Measurements from ENCODE around the gene MAN1A1. TPM values are rescaled to one million over a fixed set of nuclear protein-coding genes. Genes with fewer than 3 reads are reported as not detected.

Gene MAN1A1
- total and polyA plus RNA-seq, 2 experiments from 2014 or later, result 117 to 245 TPM

DNA sequence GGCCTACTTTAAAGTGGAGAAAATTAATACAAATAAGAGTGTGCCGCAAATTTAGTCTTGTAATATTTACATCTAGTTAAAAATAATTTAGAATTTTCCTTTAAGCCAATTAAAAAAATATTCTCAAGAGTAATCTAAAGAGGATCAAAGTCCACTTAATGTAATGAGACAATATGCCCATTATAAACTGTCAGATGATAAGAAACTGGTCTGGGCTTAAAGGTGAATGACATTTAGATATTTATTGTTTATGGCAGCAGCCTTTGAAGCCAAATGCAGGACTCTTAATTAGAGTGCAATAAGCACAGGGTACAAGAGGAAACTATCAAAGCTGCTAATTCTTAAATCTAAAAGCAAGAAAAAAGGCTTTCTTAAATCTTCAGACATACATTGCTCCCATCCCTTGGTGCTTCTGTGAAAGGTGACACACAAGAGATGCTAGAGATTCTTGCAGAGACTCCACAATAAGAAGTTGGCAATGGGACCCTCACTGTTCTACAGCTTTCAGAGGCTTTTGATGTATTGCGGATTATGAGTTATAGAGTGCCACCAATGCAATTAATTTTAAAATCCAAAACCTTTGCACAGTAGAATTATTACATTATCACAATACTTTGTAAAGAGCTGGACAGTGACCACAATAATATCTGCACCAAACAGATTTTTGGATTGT, 116.1 kb downstream of the MAN1A1 start:
- 79% methylated on average over 2 of the region's 2 CpGs for WGBS (ENCODE audit: low lambda C conversion rate, missing lambda C conversion rate)
- Histone ChIP-seq H3K4me2 (no peak overlapping the region), H3K4me1 (ENCODE audit: insufficient read depth) (no peaks in the 10 kb centered on the region), H2AFZ (no peak overlapping the region), H3K9me2 (replicated peaks; ENCODE audit: insufficient read depth) (no peaks in the 10 kb centered on the region), H3K27ac (no peak overlapping the region), H3K79me2 (peaks cover 29% of the 10 kb centered on the region), H3K4me3 (no peak overlapping the region), H3K36me3 (replicated peaks; ENCODE audit: insufficient read depth, low read depth) (no peaks in the 10 kb centered on the region), H4K20me1 (ENCODE audit: insufficient read depth, poor library complexity, severe bottlenecking) (no peaks in the 10 kb centered on the region), H3K27me3 (no peaks in the 10 kb centered on the region), H3K9me3 (ENCODE audit: low read depth) (no peaks in the 10 kb centered on the region)
- DNase-seq (ENCODE audit: low spot score), result no peak
- TF ChIP-seq EZH2 (IDR thresholded peaks at IDR 0.05; ENCODE audit: borderline replicate concordance) (no peak), CTCF (IDR thresholded peaks at IDR 0.05; ENCODE audit: poor library complexity) (no peak), EZH2phosphoT487 (IDR thresholded peaks at IDR 0.05; ENCODE audit: low read depth, severe bottlenecking, unreplicated experiment) (no peak)

- no peaks in the 10 kb centered on the region for H4K20me1 ChIP-seq (ENCODE audit: insufficient read depth, poor library complexity, severe bottlenecking)
- H3K4me3 ChIP-seq, result no peak overlapping the region
- 95% methylated on average over 4 of the region's 4 CpGs for WGBS (ENCODE audit: low lambda C conversion rate, missing lambda C conversion rate)
- no peaks in the 10 kb centered on the region for H3K36me3 ChIP-seq (replicated peaks; ENCODE audit: insufficient read depth, low read depth)
- TF ChIP-seq CTCF (IDR thresholded peaks at IDR 0.05; ENCODE audit: poor library complexity), result no peak
- TF ChIP-seq EZH2phosphoT487 (IDR thresholded peaks at IDR 0.05; ENCODE audit: low read depth, severe bottlenecking, unreplicated experiment), result no peak
- TF ChIP-seq EZH2 (IDR thresholded peaks at IDR 0.05; ENCODE audit: borderline replicate concordance), result no peak
- no peaks in the 10 kb centered on the region for H3K9me2 ChIP-seq (replicated peaks; ENCODE audit: insufficient read depth)
- H2AFZ ChIP-seq, result no peak overlapping the region
- no peaks in the 10 kb centered on the region for H3K9me3 ChIP-seq (ENCODE audit: low read depth)
- DNase-seq (ENCODE audit: low spot score), result no peak
- peaks cover 40% of the 10 kb centered on the region for H3K79me2 ChIP-seq
- no peak overlapping the region for H3K27ac ChIP-seq
- no peak overlapping the region for H3K4me2 ChIP-seq
- H3K27me3 ChIP-seq, result no peaks in the 10 kb centered on the region
- H3K4me1 ChIP-seq (ENCODE audit: insufficient read depth), result no peaks in the 10 kb centered on the region
Observed at GRCh38 chr6:119231394-119231793, 118.2 kb downstream of the MAN1A1 start.

DNA sequence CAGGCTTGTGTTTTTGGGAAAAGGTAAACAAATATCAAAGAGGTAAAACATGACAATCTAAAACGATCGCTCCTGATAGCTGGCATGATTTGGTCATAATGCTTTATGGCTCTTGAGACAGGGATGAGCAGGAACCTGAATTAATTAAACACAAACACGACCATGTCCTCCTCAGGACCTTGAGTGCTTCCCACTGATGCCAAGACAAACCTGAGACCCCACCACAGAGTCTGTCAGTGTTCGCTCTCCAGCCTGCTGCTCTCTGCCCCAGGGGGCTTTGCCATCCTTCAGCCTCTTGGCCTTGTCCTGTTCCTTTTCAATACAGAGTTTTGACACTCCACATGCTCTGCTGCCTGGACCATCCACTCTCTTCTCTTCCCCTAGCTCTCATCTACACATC, 119.4 kb downstream of the MAN1A1 start:
- TF ChIP-seq EZH2 (IDR thresholded peaks at IDR 0.05; ENCODE audit: borderline replicate concordance), result no peak
- TF ChIP-seq CTCF (IDR thresholded peaks at IDR 0.05; ENCODE audit: poor library complexity), result no peak
- no peak for TF ChIP-seq EZH2phosphoT487 (IDR thresholded peaks at IDR 0.05; ENCODE audit: low read depth, severe bottlenecking, unreplicated experiment)
- H3K36me3 ChIP-seq (replicated peaks; ENCODE audit: insufficient read depth, low read depth), result no peaks in the 10 kb centered on the region
- no peaks in the 10 kb centered on the region for H3K27me3 ChIP-seq
- H3K4me1 ChIP-seq (ENCODE audit: insufficient read depth), result no peaks in the 10 kb centered on the region
- no peaks in the 10 kb centered on the region for H3K9me2 ChIP-seq (replicated peaks; ENCODE audit: insufficient read depth)
- no peak overlapping the region for H2AFZ ChIP-seq
- DNase-seq (ENCODE audit: low spot score), result no peak
- no peaks in the 10 kb centered on the region for H3K9me3 ChIP-seq (ENCODE audit: low read depth)
- H3K4me2 ChIP-seq, result no peak overlapping the region
- H3K79me2 ChIP-seq, result peaks cover 48% of the 10 kb centered on the region
- no peak overlapping the region for H3K4me3 ChIP-seq
- no peaks in the 10 kb centered on the region for H4K20me1 ChIP-seq (ENCODE audit: insufficient read depth, poor library complexity, severe bottlenecking)
- H3K27ac ChIP-seq, result no peak overlapping the region
- 94% methylated on average over 4 of the region's 4 CpGs for WGBS (ENCODE audit: low lambda C conversion rate, missing lambda C conversion rate)

Measured in hepatocyte (in vitro differentiated cells).